AG10803 (cell line): ENCODE results near the gene TMC2.

Source experiments
- DNase-seq: peaks from one replicate; pipeline ENCODE4 v3.0.0; 2010; ENCODE audit warnings: low read depth
- H3K4me3 ChIP-seq: 2 replicates; pipeline ENCODE4 v1.5.1; 2011; ENCODE audit warnings: mild to moderate bottlenecking, low read length, control low read depth
- TF ChIP-seq, protein P1 (sequence below): conservative IDR thresholded peaks from 2 replicates; pipeline ENCODE4 v1.5.1; 2011; ENCODE audit warnings: mild to moderate bottlenecking, low read length, control low read depth, inconsistent platforms

Gene TMC2

DNA sequence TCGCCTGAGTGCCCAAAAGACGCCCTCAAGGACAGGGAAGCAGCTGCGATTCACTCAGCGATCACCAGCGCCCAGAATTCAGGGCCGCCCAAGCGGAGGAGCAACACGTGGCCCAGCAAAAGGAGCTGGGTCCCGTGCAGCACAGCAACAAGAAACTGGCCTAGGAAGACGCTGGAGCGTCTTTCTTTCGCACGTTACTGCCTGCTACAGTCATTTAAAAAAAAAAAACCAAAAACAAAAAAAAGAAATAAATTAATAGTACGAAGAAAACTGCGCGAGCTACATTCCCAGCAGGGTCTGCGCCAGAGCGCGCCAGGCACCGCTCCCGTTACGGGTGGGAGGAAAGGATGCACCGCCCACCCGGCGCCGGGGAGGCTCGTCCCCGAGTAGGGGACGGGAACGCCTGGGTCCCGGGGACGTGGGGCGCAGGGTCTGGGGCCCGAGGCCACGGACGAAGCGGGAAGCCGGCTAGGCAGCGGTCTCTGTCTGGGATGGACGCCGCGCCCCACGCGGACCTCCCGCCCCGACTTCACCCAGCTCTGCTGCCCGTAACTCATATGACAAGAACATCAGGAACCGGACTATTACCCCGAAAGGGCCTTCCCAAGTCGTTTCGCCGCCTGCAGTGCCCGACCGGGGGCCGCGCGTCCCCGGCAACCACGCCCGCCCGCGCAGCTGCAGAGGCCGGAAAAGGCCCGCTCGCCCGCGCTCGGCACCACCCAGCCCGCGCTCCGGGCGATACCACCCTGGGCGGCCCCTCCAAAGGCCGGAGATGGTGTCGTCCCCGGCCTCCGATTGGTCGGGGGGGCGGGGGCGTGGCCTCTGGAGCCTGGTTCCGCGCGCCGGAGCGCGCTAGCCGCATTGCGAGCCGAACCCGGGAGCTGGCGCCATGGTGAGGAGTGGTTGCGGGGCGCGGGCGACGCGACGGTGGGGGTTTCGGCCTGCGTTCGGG, 115.7 kb downstream of the TMC2 start, which contains the start of gene NOP56:
Gene NOP56 (plus strand): TSS at position 861 of the 952 bp plus-strand sequence. CDS start 29 bp downstream, at position 890.
- peak; percentile 88 for DNase-seq
- TF ChIP-seq, protein P1, sequence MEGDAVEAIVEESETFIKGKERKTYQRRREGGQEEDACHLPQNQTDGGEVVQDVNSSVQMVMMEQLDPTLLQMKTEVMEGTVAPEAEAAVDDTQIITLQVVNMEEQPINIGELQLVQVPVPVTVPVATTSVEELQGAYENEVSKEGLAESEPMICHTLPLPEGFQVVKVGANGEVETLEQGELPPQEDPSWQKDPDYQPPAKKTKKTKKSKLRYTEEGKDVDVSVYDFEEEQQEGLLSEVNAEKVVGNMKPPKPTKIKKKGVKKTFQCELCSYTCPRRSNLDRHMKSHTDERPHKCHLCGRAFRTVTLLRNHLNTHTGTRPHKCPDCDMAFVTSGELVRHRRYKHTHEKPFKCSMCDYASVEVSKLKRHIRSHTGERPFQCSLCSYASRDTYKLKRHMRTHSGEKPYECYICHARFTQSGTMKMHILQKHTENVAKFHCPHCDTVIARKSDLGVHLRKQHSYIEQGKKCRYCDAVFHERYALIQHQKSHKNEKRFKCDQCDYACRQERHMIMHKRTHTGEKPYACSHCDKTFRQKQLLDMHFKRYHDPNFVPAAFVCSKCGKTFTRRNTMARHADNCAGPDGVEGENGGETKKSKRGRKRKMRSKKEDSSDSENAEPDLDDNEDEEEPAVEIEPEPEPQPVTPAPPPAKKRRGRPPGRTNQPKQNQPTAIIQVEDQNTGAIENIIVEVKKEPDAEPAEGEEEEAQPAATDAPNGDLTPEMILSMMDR = no peak
- H3K4me3 ChIP-seq = peak within 1 kb of the TSS; percentile 98

DNA sequence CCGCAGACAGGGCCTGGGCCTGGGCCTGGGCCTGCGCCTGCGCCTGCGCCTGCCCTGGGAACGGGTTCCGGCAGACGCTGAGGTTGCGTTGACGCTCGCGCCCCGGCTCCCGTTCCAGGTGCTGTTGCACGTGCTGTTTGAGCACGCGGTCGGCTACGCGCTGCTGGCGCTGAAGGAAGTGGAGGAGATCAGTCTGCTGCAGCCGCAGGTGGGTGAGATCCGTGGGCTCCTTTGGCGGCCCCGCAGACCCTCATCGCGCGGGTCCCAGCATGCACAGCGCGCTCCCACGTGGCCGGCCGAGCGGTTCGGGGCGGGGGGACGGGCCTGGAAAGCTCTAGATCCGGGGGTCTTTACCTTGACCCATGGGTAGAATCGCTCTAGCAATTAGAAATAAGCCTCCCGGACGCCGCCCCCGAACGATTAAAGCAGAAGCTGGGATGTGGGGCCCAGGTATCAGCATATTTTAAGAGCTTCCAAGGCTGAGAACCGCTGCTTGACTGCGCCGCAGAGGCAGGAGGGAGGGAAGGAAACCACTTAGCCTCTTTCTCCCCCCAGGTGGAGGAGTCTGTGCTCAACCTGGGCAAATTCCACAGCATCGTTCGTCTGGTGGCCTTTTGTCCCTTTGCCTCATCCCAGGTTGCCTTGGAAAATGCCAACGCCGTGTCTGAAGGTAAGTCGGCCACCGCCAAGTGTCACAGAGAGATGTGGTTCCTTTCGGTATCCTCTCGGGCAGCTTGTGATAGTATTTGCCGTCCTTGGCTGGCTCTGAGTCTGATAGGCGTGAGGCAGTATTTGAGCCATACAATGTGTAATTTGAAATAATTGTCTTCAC, 116.6 kb downstream of the TMC2 start:
- peak overlapping the region; percentile 98 for H3K4me3 ChIP-seq
- no peak for DNase-seq
- TF ChIP-seq, protein P1 = no peak

DNA sequence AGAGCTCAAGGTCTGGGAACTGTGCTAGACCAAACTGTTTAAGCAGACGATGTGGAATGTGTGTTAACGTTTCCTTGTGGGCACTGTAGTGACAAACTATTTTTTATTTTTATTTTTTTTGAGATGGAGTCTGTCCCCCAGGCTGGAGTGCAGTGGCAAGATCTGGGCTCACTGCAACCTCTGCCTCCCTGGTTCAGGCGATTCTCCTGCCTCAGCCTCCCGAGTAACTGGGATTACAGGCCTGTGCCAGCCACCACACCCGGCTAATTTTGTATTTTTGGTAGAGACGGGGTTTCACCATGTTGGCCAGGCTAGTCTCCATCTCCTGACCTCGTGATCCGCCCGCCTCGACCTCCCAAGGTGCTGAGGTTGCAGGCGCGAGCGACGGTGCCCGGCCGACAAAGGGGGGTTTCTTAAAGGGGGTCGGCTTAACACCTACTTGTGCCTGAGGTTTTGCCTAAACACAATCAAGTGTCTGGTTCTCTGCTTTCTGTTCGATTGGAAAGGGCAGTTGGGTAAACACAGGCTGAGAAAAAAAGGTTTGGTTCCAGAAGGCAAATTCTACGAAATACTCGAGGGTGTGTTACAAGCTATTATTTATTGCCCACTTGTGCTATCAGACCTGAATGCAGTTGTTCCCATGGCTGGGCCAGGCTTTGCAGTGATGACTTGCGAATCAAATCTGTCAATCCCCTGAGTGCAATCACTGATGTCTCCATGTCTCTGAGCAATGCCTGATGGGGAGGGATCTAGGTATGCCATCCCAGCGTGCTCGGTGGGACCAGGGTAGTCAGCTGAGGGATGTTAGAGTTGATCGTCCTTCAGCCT, 117.4 kb downstream of the TMC2 start:
- TF ChIP-seq, protein P1 = no peak
- DNase-seq = no peak
- peak overlapping the region; percentile 98 for H3K4me3 ChIP-seq

DNA sequence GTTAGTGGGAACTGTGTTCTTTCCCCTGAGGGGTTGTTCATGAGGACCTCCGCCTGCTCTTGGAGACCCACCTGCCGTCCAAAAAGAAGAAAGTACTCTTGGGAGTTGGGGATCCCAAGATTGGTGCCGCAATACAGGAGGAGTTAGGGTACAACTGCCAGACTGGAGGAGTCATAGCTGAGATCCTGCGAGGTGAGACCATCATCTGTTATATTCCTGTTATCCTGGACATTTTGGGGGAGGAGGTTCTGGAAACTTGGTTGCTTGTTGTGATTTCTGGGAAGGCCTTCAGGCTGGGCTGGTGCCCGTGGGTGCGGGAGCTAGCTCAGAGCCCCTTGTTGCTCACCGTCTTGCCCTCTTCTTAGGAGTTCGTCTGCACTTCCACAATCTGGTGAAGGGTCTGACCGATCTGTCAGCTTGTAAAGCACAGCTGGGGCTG, 118.0 kb downstream of the TMC2 start:
- H3K4me3 ChIP-seq = peak overlapping the region; percentile 98
- no peak for DNase-seq
- TF ChIP-seq, protein P1 = no peak

DNA sequence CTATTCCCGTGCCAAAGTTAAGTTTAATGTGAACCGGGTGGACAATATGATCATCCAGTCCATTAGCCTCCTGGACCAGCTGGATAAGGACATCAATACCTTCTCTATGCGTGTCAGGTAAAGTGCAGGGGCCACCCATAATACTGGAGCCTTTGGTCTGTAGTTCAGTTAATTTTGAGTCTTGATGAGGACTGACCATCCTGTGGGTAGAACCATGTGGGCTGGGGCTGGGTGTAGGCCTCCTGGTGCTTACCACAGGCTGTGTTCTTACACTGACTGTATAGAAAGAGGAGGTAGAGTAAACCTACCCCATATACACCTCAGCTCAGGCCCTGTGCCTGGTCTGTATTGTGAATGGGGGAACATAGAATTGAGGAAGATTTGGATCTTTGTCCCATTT, 118.5 kb downstream of the TMC2 start:
- TF ChIP-seq, protein P1 = no peak
- no peak for DNase-seq
- H3K4me3 ChIP-seq = no peak overlapping the region

DNA sequence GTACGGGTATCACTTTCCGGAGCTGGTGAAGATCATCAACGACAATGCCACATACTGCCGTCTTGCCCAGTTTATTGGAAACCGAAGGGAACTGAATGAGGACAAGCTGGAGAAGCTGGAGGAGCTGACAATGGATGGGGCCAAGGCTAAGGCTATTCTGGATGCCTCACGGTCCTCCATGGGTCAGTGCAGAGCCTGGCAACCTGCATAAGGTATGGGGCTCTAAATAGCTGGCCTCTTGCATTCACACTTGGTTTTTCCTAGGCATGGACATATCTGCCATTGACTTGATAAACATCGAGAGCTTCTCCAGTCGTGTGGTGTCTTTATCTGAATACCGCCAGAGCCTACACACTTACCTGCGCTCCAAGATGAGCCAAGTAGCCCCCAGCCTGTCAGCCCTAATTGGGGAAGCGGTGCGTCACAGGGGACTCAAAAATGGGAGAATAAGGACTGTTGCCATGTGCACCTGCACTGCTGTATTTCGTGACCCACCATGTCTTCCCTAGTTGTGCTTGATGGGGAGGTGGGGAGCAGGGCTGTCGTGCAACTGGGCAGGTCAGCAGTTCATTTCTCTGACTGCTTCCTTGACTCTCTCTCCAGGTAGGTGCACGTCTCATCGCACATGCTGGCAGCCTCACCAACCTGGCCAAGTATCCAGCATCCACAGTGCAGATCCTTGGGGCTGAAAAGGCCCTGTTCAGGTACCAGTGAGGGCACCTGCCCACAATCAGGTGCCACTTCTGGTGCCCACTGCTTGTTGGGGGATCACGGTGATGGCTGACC, 119.2 kb downstream of the TMC2 start:
- no peak overlapping the region for H3K4me3 ChIP-seq
- no peak for DNase-seq
- TF ChIP-seq, protein P1 = no peak
